Measurements from ENCODE around the gene COA8.

Gene COA8

DNA sequence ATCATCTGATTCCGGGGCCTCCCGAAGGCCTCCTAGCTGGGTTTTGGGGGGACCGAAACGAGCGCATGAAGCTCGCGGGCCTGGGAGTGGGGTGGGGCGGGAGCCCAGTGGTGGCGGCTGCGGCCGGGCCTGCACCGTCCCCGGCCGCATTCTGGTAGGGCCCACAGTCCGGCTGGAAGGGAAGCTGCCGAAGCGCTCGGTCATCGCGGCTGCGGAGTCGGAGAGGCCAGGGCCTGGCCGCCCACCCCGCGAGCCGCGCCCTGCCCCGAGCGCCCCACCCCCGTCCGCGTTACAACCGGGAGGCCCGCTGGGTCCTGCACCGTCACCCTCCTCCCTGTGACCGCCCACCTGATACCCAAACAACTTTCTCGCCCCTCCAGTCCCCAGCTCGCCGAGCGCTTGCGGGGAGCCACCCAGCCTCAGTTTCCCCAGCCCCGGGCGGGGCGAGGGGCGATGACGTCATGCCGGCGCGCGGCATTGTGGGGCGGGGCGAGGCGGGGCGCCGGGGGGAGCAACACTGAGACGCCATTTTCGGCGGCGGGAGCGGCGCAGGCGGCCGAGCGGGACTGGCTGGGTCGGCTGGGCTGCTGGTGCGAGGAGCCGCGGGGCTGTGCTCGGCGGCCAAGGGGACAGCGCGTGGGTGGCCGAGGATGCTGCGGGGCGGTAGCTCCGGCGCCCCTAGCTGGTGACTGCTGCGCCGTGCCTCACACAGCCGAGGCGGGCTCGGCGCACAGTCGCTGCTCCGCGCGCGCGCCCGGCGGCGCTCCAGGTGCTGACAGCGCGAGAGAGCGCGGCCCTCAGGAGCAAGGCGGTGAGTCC is 66.1 kb downstream of the COA8 start, which contains the start of gene KLC1:
TSS of gene KLC1 (plus strand) at position 528 of the 819 bp plus-strand sequence. CDS start 25,354 bp downstream, outside the sequence.
- H3K4me3 ChIP-seq (ENCODE audit: control insufficient read depth, low read depth, low read length): peak within 1 kb of the TSS; percentile 75
- DNase-seq (ENCODE audit: low read depth): peak; percentile 50
- TF ChIP-seq CTCF (conservative IDR thresholded peaks at IDR 0.05; ENCODE audit: control insufficient read depth, insufficient read depth, low read depth, low read length): no peak

DNA sequence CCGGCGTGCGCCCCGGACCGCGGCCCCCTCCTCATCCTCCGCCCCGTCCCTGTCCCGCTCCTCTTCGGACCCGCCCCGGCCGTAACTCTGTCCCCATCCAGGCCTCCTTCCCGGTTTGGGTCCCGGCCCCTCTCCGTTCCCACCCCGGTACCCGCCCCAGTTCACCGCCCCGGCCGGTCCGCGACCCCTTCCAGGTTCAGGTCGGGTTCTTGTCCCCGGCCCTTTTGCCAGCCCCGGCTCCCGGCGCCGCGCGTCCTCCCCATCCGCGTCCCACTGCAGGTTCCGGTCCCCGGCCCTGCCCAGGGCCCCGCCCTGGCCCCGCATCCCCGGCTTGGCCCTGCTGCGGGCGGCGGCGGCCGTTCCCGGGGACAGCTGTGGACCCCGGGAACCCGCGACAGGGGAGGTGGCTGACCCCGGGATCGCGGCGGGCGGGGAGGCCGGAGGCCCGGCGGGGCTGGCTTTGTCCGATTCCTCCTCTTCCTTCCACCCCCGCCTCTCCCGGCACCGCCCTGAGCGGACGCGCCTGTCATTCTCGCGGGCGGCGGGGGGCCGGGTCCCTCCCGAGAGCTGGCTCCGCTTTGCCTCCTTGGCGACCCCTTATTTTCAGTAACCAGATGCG is 66.9 kb downstream of the COA8 start:
- DNase-seq (ENCODE audit: low read depth): no peak
- H3K4me3 ChIP-seq (ENCODE audit: control insufficient read depth, low read depth, low read length): peak overlapping the region; percentile 75
- no peak for TF ChIP-seq CTCF (conservative IDR thresholded peaks at IDR 0.05; ENCODE audit: control insufficient read depth, insufficient read depth, low read depth, low read length)

- DNase-seq (ENCODE audit: low read depth): no peak
- H3K4me3 ChIP-seq (ENCODE audit: control insufficient read depth, low read depth, low read length): peak overlapping the region; percentile 75
- TF ChIP-seq CTCF (conservative IDR thresholded peaks at IDR 0.05; ENCODE audit: control insufficient read depth, insufficient read depth, low read depth, low read length): no peak
Measured at GRCh38 chr14:103630364-103631108, 67.8 kb downstream of the COA8 start.

- DNase-seq (ENCODE audit: low read depth): no peak
- H3K4me3 ChIP-seq (ENCODE audit: control insufficient read depth, low read depth, low read length): no peak overlapping the region
- no peak for TF ChIP-seq CTCF (conservative IDR thresholded peaks at IDR 0.05; ENCODE audit: control insufficient read depth, insufficient read depth, low read depth, low read length)
Measured at GRCh38 chr14:103633391-103633790, 70.6 kb downstream of the COA8 start.

DNA sequence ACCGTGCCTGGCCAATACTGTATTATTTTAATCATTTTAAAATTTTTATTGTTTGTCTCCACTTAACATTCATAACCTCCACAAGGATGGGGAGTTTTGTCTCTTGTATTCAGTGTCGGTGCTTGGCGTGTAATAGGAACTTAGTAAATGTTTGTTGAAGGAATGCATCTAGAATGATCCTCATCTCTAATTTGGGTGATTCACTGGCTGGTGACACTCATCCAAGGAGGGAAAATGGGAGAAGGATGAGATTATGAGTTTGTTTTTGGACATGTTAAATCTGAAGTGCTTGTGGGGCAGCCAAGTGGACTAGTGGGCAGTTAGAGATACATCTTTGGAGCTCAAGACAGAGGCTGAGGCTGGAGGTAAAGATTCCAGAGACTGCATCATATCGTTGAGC is 71.4 kb downstream of the COA8 start:
- DNase-seq (ENCODE audit: low read depth): peak; percentile 64
- TF ChIP-seq CTCF (conservative IDR thresholded peaks at IDR 0.05; ENCODE audit: control insufficient read depth, insufficient read depth, low read depth, low read length): no peak

DNA sequence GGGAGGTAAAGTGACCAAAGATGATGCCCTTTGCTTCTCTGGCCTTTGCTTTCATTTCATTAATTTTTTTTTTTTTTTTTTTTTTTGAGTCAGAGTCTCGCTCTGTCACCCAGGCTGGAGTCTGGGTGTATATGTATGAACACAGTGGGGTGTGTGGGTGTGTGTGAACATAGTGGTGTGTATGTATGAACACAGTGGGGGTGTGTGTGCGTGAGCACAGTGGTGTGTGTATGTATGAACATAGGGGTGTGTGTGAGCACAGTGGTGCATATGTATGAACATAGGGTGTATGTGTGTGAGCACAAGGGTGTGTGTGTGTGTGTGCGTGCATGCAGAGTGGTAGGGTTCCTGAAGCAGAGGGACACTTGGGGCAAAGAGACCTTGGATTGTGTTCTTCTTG is 75.8 kb downstream of the COA8 start:
- DNase-seq (ENCODE audit: low read depth): no peak
- H3K4me3 ChIP-seq (ENCODE audit: control insufficient read depth, low read depth, low read length): no peak overlapping the region
- TF ChIP-seq CTCF (conservative IDR thresholded peaks at IDR 0.05; ENCODE audit: control insufficient read depth, insufficient read depth, low read depth, low read length): no peak

More for the DNA sequence above, 71.4 kb downstream of the COA8 start:
- H3K4me3 ChIP-seq (ENCODE audit: control insufficient read depth, low read depth, low read length): no peak overlapping the region
